ENCODE results near the gene CD300LG.

GRCh38 chr17:43881758-43882505 is 35.0 kb downstream of the CD300LG start:
- no peak for TF ChIP-seq CHD2 (IDR thresholded peaks at IDR 0.05; ENCODE audit: low read length, partially characterized antibody)
- TF ChIP-seq CTCF (IDR thresholded peaks at IDR 0.05) = no peak
- TF ChIP-seq ZFP36 (IDR thresholded peaks at IDR 0.05; ENCODE audit: borderline replicate concordance, partially characterized antibody) = no peak
- TF ChIP-seq RCOR1 (IDR thresholded peaks at IDR 0.05; ENCODE audit: low read depth, low read length) = no peak
- no peak for TF ChIP-seq E2F6 (IDR thresholded peaks at IDR 0.05; ENCODE audit: borderline replicate concordance, low read depth)
- TF ChIP-seq FOSL2 (IDR thresholded peaks at IDR 0.05) = no peak
- no peak for TF ChIP-seq FOSL2 (CRISPR knock-in tag; IDR thresholded peaks at IDR 0.05)
- no peak for TF ChIP-seq POLR2A (IDR thresholded peaks at IDR 0.05; ENCODE audit: low read length)
- no peak for TF ChIP-seq TFCP2L1 (CRISPR knock-in tag; IDR thresholded peaks at IDR 0.05)
- no peak for TF ChIP-seq TP53 (CRISPR knock-in tag; IDR thresholded peaks at IDR 0.05)
- no peak for TF ChIP-seq MAFK (IDR thresholded peaks at IDR 0.05; ENCODE audit: partially characterized antibody)
